Measurements from ENCODE around the gene MSANTD1.

DNA sequence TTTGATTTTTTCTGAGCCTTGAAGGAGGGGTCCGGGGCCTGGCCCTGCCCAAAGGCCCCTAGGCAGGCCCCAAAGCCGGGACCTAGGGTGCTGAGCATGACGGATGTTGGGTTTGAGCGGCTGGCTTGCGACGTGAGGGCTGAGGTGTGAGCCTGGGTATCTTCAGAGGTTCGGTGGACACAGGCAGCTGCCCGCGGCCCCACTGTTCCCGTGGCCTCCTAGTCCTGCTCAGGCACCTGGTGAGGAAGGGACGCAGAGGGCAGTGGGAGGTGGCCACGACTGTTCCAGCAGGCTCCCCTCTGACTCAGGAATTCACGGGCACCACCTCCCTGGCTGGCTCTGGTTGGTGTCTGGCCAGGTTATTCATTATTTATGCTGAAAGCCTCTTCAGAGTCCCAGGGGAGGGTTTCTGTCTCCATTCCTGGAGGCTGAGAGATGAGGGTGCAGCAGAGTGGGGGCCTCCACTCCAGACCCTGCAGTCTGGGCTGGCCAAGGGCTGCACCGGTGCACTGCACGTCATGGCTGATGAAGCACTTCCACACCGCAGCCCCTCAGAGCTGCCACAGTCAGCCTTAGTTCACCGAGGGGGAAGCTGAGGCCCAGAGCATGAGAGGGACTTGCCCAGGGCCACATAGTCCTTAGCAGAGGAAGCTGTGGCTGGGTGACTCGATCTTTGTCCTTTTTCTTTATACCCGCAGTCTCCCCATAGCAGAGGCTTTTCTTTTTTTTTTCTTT is 2.2 kb downstream of the MSANTD1 start:
- TF ChIP-seq, protein P1, sequence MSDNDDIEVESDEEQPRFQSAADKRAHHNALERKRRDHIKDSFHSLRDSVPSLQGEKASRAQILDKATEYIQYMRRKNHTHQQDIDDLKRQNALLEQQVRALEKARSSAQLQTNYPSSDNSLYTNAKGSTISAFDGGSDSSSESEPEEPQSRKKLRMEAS (IDR thresholded peaks at IDR 0.05; ENCODE audit: low read depth) = no peak
- TF ChIP-seq, protein P2, sequence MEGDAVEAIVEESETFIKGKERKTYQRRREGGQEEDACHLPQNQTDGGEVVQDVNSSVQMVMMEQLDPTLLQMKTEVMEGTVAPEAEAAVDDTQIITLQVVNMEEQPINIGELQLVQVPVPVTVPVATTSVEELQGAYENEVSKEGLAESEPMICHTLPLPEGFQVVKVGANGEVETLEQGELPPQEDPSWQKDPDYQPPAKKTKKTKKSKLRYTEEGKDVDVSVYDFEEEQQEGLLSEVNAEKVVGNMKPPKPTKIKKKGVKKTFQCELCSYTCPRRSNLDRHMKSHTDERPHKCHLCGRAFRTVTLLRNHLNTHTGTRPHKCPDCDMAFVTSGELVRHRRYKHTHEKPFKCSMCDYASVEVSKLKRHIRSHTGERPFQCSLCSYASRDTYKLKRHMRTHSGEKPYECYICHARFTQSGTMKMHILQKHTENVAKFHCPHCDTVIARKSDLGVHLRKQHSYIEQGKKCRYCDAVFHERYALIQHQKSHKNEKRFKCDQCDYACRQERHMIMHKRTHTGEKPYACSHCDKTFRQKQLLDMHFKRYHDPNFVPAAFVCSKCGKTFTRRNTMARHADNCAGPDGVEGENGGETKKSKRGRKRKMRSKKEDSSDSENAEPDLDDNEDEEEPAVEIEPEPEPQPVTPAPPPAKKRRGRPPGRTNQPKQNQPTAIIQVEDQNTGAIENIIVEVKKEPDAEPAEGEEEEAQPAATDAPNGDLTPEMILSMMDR (IDR thresholded peaks at IDR 0.05) = no peak
- TF ChIP-seq TEAD4 (IDR thresholded peaks at IDR 0.05; ENCODE audit: borderline replicate concordance, insufficient read depth) = no peak
- TF ChIP-seq GABPA (IDR thresholded peaks at IDR 0.05; ENCODE audit: low read depth) = no peak
- no peak for TF ChIP-seq POLR2AphosphoS5 (IDR thresholded peaks at IDR 0.05; ENCODE audit: low read depth, low read length)
- TF ChIP-seq TAF1 (IDR thresholded peaks at IDR 0.05; ENCODE audit: borderline replicate concordance, low read depth, low read length) = no peak
